Left lung (tissue), 10 donors: Measurements from ENCODE around the gene NAGK. TPM values are rescaled to one million over a fixed set of nuclear protein-coding genes. Genes with fewer than 3 reads are reported as not detected.
"Not testable (repeated sequence)": the region's sequence is repeated elsewhere in the genome, so short reads cannot be mapped to it uniquely, and the experiment has no call there.

Source experiments
- ATAC-seq: fragments of 200-7000 bp; cut with Tn5 transposase; one replicate; pipeline ENCODE4 v1.9.1; 2020; ENCODE audit warnings: moderate library complexity
- DNase-seq, 4 donors: peaks; one replicate each; pipeline ENCODE4 v3.0.0-alpha.2; 2013 to 2020
- H3K27ac ChIP-seq, 2 donors: fragments of 200-600 bp; sonication (generic) in 1 of 2; one replicate each; pipeline versions ENCODE4 v1.5.0 to v1.8.0; 2020 to 2021
- H3K27me3 ChIP-seq, 2 donors: fragments of 200-600 bp; sonication (generic) in 1 of 2; one replicate each; pipeline versions ENCODE4 v1.5.0 to v1.8.0; 2020 to 2021
- H3K36me3 ChIP-seq, 2 donors: fragments of 200-600 bp; sonication (generic) in 1 of 2; one replicate each; pipeline versions ENCODE4 v1.5.0 to v1.8.0; 2020 to 2021
- H3K4me1 ChIP-seq, 2 donors: fragments of 200-600 bp; one replicate each; pipeline ENCODE4 v1.8.0; 2021
- H3K4me3 ChIP-seq, 2 donors: fragments of 200-600 bp; sonication (generic) in 1 of 2; one replicate each; pipeline versions ENCODE4 v1.5.0 to v1.8.0; 2020 to 2021; ENCODE audit warnings: mild to moderate bottlenecking in 1 of 2
- H3K9me3 ChIP-seq, 2 donors: fragments of 200-600 bp; sonication (generic) in 1 of 2; one replicate each; pipeline versions ENCODE4 v1.5.0 to v1.8.0; 2020 to 2021
- intact Hi-C, 2 donors: fragments of 100-400 bp; cut with DNase I; formaldehyde crosslinking; loops; one replicate each; pipeline versions ENCODE4 v1.11.2 to v1.14.2; 2022
- polyA plus RNA-seq, 6 donors: library from polyadenylated mRNA; unstranded; fragments of 120-200 nt; gene quantifications; one replicate each; pipeline ENCODE4 v1.2.1, GENCODE V29; 2013; ENCODE audit not compliant: insufficient read length in 6 of 6
- total RNA-seq, 2 donors: library from RNA; stranded (reverse); fragmentation: NEBNext Ultra II Directional; extraction: Animal tissue kit (Norgen Biotek cat#: 25700); gene quantifications; one replicate each; pipeline ENCODE4 v1.2.1, GENCODE V29; 2021
- TF ChIP-seq, protein P1 (sequence below), 2 donors: fragments of 200-600 bp; sonication (generic) in 1 of 2; IDR thresholded peaks; one replicate each; pipeline versions ENCODE4 v1.5.0 to v1.8.0; 2021; ENCODE audit warnings: antibody characterized with exemption in 2 of 2
- donor health status: DM: no; HTN: yes; CAD: no.
- donor health status: DM: no; HTN: no; CAD: no.

Gene NAGK
- total and polyA plus RNA-seq, 8 donors: 89.7 to 183 (median 106) TPM

DNA sequence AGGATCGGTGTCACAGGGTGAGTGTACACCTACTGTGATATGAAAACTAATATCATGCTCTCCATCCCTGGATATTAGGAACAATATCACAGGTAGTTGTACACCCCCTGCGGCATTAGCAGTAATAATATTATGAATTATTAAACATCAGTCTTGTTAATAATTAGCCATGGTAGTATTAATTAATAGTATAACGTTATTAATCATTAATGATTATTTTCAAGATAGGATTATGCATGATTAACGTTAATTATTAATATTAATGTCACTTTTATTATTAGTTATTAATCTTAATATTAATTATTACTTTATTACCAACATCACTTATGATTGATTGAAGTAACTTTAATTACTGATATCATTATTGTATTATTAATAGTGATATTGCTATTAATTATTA, 26.2 kb upstream of the NAGK start:
- peaks cover 0 to 17% of the 10 kb centered on the region in 2 donors for H3K27me3 ChIP-seq
- no peaks in the 10 kb centered on the region for H3K36me3 ChIP-seq
- peaks cover 0 to 8% of the 10 kb centered on the region in 2 donors for H3K4me1 ChIP-seq
- H3K4me3 ChIP-seq: no peak overlapping the region
- no peaks in the 10 kb centered on the region for H3K9me3 ChIP-seq
- TF ChIP-seq, protein P1, sequence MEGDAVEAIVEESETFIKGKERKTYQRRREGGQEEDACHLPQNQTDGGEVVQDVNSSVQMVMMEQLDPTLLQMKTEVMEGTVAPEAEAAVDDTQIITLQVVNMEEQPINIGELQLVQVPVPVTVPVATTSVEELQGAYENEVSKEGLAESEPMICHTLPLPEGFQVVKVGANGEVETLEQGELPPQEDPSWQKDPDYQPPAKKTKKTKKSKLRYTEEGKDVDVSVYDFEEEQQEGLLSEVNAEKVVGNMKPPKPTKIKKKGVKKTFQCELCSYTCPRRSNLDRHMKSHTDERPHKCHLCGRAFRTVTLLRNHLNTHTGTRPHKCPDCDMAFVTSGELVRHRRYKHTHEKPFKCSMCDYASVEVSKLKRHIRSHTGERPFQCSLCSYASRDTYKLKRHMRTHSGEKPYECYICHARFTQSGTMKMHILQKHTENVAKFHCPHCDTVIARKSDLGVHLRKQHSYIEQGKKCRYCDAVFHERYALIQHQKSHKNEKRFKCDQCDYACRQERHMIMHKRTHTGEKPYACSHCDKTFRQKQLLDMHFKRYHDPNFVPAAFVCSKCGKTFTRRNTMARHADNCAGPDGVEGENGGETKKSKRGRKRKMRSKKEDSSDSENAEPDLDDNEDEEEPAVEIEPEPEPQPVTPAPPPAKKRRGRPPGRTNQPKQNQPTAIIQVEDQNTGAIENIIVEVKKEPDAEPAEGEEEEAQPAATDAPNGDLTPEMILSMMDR (IDR thresholded peaks at IDR 0.05): no peak
- no peak overlapping the region for H3K27ac ChIP-seq
- ATAC-seq (no peak), DNase-seq (no peak)
- intact Hi-C loops: no loop called here

GRCh38 chr2:71043531-71044407, 24.7 kb upstream of the NAGK start:
- Histone ChIP-seq H3K4me1 (peaks cover 0 to 8% of the 10 kb centered on the region in 2 donors), H3K27me3 (peaks cover 0 to 17% of the 10 kb centered on the region in 2 donors), H3K9me3 (no peaks in the 10 kb centered on the region), H3K27ac (no peak overlapping the region), H3K4me3 (no peak overlapping the region), H3K36me3 (no peaks in the 10 kb centered on the region)
- ATAC-seq (no peak), DNase-seq (no peak)
- TF ChIP-seq, protein P1 (IDR thresholded peaks at IDR 0.05): no peak
- intact Hi-C loops: no loop called here

DNA sequence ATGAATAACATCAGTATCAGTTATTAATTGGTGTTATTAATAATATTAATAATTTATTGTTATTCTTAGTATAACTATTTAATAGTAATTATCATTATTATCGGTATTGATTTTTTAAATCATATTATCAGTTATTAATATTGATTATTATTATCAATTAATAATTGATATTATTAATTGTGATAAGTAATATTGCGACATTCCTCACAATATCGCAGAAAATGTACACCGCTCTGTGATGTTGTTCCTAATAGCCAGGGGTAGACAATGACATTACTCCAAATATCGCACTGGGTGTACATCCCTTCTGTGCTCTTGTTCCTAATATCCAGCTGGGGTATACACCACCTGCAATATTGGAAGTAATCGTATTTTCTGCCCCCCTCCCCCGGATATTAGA, 23.3 kb upstream of the NAGK start:
- no peaks in the 10 kb centered on the region for H3K36me3 ChIP-seq
- no peak overlapping the region for H3K27ac ChIP-seq
- TF ChIP-seq, protein P1 (IDR thresholded peaks at IDR 0.05): no peak
- intact Hi-C loops: no loop called here
- H3K4me1 ChIP-seq: peaks cover 0 to 8% of the 10 kb centered on the region in 2 donors
- H3K4me3 ChIP-seq: no peak overlapping the region
- ATAC-seq (no peak), DNase-seq (no peak)
- H3K9me3 ChIP-seq: no peaks in the 10 kb centered on the region
- peaks cover 0 to 17% of the 10 kb centered on the region in 2 donors for H3K27me3 ChIP-seq

DNA sequence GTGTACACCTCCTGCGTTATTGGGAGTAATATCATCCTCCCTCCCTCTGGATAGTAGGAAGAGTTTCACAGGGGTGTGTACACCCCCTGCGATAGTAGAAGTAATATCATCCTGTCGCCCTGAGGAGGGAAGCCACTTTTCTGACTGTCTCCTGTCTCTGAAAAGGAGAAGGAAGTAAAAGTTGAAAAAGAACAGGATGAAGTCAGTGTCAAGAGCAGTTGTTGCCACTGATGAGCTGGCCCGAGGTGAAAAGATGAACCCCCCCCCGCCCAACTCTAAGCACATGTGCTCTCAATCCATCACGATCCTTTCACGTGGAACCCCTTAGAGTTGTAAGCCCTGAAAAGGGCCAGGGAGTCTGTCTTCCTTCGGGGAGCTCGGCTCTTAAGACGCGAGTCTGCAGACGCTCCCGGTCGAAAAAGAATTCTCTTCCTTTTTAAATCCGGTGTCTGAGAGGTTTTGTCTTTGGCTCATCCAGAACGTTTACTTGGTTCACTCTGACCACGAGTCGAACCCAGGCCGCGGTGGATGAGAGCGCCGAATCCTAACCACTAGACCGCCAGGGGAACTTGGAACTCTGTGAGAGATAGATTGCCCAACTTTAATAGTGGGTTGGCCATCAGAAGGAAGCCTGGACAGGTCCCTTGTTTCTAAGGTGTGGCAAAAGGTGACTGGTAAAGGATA, 22.4 kb upstream of the NAGK start:
- Histone ChIP-seq H3K9me3 (no peaks in the 10 kb centered on the region), H3K4me3 (no peak overlapping the region), H3K36me3 (no peaks in the 10 kb centered on the region), H3K27me3 (peaks cover 0 to 17% of the 10 kb centered on the region in 2 donors), H3K4me1 (peaks cover 0 to 8% of the 10 kb centered on the region in 2 donors), H3K27ac (no peak overlapping the region)
- intact Hi-C loops: no loop called here
- TF ChIP-seq, protein P1 (IDR thresholded peaks at IDR 0.05): no peak
- no peak for ATAC-seq
- no peak for DNase-seq

DNA sequence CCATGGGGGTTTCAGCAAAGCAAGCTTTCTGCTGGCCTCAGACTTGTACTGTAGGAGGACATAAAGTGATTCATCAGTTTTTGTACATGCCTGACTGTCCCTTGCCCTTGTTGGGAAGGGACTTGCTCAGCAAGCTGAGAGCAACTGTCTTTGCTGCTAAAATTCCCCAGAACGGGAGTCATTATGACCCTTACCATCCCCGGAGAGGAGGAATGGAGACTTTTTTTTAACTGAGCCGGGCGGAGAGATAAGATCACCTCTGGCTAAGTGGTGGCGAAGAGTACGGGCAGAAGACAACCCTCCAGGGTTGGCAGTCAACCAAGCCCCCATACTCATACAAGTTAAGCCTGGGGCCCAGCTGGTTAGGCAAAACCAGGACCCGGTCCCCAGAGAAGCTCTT, 20.4 kb upstream of the NAGK start:
- intact Hi-C loops: no loop called here
- Histone ChIP-seq H3K9me3 (no peaks in the 10 kb centered on the region), H3K4me1 (peaks cover 0 to 8% of the 10 kb centered on the region in 2 donors), H3K4me3 (no peak overlapping the region), H3K36me3 (no peaks in the 10 kb centered on the region), H3K27me3 (peaks cover 0 to 20% of the 10 kb centered on the region in 2 donors), H3K27ac (no peak overlapping the region)
- no peak for ATAC-seq
- TF ChIP-seq, protein P1 (IDR thresholded peaks at IDR 0.05): no peak
- no peak for DNase-seq

GRCh38 chr2:71049704-71050360, 18.6 kb upstream of the NAGK start:
- H3K4me1 ChIP-seq, DNase-seq, H3K36me3 ChIP-seq, H3K27ac ChIP-seq, H3K4me3 ChIP-seq, H3K27me3 ChIP-seq, H3K9me3 ChIP-seq, ATAC-seq, intact Hi-C loops: not testable (repeated sequence)

- intact Hi-C loops, H3K27ac ChIP-seq, H3K9me3 ChIP-seq, DNase-seq, H3K36me3 ChIP-seq, H3K4me3 ChIP-seq, H3K4me1 ChIP-seq, ATAC-seq: not testable (repeated sequence)
- H3K27me3 ChIP-seq: peaks cover 0 to 15% of the 10 kb centered on the region in 2 donors
Observed at GRCh38 chr2:71055206-71055740, 13.2 kb upstream of the NAGK start.
